ENCODE results near the gene CISH.
A peak's percentile ranks its signal among the peaks of the same experiment; 100 is the strongest.

Gene CISH

DNA sequence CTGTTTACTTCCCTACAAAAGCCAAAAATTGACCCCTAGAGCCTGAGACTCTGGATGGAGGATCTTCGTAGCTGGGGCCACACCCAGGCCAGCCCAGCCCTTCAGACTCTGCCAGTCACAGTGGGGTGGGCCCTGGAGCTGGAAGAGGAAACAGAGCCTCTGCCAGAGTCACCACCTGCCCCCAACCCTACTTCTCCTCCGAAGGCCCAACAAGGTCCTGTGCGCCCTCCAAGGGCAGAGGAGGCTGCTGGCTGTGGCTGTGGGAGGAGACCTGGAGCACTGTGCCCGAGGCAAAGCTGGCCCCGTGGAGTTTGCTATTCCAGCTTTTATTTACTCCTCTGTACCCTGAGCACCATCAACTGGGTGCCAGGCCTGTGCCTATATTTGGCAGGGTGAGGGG is 19.0 kb downstream of the CISH start:
- no peak for DNase-seq

DNA sequence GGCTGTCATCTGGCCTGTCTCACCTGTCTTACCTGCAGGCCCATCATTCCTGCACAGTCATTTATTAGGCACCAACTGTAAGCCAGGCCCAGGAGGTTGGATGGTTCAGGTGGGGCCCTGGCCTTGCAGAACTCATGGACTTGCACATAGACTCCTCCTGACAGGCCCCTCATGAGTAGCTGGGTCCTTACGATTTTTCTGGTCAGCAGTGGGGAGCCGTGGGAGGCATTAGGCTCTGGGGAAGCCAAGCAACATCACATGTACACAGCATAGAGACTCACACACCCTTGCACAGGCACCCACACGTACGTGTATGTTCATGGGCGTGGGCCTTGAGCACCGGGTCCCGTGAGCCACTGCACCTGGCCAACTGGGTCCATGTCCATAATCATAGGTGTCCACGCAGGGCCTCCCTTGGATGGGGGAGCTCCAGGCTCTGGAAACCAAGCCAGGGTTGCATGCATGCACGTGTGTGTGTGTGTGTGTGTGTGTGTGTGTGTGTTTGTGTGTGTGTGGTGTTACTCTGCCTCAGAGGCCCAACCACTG is 20.3 kb downstream of the CISH start:
- DNase-seq: no peak

DNA sequence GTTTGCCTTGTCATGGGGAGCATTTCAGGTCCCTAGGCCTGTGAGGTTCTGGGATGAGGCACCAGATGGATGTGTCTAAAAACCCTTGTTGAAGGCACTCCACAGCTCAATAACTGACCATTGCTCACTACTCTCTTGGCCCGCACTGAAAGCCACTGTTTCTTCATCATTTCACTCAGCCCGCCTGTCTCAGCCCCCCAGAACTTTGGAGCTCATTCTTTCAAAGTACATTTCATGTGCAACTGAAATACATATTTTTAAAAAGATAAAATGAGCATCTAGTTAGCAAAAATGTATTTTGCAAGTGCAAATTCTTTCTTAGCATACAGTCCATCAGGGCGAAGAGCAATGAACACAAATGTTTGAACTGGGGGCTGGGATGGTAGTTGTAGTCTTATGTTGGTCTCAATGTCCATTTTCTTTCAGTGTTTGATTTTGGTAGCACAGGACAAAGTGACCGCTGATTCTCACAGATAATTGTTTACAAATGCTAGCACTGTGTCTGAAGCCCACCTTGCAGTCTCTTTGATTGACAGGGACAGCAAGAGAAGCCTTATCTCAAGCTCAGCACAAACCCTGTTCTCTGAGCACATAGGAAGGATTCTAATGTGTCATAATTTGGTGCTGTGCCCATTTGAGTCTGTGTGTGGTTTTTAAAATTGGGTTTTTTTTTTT is 22.7 kb downstream of the CISH start:
- DNase-seq: no peak

DNA sequence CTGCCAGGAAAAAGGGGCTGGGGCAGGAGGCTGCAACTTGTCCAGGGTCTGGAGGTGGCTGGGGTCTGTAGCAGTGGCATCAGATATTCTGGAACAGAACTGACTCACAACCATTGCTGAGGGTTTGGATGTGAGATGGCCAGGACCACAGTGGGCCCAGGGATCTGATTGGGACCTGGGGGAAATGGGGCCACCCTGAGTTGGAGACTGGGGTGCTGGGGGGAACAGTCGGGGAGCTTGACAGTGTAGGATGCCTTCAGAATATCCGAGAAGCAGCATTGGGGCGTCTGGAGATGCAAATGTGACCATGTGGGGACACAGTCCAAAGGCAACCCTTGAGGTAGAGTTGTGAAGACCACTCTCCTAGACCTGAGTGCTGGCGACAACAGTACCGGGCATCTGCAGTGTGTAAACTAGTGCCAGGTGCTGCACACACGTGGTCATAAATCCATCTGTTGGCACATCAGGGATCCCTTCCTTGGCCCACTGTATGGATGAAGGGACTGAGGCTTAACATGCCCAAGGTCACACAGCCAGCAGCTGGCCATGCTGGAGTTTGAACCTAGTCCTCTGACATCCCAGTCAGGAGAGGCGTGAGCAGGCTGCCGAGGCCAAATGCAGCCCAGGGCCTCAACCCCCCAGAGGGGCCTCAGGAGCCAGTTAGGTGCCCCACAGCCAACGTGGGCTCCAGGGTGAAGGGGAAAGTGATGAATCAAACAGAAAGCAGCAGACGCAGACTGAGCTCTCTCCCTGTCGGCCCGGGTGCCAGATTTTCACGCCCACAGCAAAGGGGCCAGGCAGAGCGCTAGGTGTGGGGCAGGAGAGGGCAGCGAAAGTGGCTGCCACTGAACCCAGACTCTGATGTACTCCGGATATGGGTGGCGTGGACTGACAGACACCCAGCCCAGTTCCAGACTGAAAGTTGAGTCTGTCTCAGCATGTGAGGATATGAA is 23.5 kb downstream of the CISH start:
- no peak for DNase-seq

DNA sequence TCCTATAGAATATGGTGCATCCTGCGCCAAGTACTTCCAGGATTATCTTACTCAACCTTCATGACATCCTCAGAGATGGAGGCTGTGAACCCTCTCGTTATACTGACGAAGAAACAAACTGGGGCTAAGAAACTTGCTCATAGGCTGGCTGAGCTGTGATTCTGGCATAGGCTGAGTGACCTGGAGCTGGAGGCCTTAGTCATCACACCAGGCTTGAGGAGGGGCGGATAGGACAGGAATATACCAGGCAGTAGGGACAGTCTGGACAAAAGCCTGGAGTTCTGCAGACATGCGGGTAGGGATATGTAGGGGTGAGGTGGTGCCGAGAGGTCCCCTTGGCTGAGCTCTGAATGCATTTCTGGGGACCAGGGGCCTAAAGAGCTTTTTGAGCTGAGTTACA is 24.2 kb downstream of the CISH start:
- no peak for DNase-seq

DNA sequence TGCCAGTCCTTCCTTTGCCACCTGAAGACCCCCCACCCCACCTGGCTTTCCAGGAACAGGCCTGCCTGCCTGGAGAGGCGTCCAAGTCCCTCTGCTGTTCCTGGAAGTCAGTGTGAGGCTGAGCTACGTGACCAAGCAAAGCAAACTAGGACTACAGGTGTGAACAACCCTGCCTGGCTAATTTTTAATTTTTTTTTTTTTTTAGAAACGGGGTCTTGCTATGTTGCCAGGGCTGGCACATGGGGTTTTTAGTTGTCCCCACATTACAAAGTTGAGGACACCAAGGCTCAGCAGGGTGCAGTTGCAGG is 24.9 kb downstream of the CISH start:
- DNase-seq: no peak

DNA sequence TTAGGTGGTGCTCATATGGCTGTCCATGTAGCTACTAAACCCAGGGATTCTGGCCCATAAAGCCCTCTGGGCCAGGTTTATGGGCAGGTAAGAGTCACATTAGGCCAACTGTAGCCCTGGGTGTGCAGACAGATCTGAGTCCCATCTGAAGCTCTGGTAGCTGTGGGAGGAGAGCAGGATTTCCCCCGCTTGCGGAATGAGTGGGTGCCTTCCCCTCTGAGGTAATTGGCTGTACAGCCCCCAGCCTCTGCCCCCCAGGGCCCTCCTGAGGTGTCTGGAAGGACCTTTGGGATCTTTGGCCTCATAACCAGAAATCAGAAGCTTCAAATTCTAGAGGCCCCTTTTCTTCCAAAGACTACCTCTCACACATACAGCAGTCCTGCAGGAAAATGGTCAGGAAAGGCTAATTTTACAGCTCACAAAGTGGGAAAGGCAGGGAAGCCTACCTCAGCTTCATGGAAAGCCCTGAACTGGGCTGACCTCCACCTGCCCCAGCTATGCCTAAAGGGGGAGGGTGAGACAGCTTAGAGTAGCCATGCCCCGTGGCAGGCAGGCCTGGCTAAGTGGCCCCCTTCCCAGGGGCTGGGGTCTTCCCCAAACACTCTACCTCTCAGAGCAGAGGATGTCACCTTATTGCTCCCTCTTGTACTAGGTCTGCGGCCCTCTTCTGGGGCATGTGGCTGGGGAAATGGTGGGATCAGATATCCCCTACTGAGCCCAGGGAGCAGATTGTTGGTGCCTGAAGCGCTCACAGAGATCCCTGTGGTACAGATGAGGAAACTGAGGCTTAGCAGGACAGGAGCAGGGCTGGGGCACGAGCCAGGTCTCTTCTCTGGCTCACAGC is 25.4 kb downstream of the CISH start:
- DNase-seq: no peak

DNA sequence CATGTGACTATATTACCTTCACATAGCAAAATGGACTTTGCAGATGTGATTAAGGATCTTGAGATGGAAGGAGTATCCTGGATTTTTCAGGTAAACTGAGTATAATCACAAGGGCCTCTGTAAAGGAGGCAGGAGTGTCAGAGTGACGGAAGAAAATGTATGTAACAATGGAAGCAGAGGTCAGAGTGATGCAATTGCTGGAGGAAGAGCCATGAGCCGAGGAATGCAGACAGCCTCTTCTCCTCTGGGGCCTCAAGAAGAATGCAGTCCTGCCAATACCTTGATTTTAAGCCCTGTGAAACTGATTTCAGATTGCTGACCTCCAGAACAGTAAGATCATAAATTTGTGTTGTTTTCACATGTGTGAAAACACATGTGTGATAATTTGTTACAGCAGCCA is 27.2 kb downstream of the CISH start:
- no peak for DNase-seq

DNA sequence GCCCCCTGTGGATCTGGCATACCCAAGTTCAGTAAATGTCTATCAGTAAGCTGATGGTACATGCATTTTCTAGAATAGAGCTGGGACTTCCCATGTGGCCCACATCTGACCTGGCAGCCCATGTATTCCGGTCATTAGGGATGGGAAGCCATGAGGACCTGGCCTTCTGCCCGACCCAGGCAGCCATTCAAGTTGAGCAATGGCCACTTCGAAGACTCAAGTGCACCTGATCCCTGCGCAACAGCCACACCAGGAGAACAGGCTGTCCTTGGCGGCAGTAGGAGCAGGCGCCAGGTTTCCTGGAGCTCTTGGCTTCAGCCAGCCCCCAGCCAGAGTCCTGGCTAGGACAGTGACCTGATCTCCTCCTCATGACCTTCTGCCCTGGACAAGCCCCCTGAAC is 27.7 kb downstream of the CISH start:
- no peak for DNase-seq

DNA sequence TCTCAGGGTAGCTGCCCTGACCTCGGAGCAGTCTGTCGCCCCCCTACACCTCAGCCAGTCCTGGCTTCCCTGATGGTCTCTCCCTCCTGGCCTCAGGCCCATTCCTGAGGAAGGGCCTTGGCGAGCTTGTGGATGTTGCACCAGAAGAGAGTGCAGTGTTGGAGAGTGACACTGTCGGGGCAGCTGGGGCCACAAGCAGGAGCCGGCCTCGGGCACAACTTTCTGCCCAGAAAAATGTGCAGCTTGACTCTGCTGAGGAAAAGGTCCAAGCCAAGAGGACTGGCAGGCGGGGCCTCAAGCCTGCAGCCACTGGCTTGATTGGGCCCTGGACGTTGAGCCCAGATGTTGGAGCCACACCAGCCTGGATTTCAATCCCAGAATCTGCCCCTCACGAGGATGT is 29.5 kb downstream of the CISH start:
- no peak for DNase-seq

DNA sequence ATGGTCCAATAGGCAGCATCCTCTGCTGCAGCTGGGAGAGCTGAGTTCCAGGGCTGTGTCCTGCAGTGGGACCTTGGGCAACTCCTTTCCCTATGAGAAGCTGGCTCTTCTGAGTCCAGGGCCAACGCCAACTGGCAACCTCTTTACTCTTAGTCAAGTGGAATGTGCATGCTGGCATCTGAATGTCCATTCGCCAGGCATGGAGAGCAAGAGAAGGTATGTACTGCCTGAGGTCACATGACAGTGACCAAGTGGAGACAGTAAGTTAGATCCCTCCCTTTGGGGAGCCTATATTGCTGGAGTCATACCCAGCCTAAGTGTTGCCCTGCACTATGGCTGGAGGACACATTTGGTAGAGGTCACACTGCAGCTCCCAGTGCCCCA is 30.1 kb downstream of the CISH start:
- DNase-seq: no peak

DNA sequence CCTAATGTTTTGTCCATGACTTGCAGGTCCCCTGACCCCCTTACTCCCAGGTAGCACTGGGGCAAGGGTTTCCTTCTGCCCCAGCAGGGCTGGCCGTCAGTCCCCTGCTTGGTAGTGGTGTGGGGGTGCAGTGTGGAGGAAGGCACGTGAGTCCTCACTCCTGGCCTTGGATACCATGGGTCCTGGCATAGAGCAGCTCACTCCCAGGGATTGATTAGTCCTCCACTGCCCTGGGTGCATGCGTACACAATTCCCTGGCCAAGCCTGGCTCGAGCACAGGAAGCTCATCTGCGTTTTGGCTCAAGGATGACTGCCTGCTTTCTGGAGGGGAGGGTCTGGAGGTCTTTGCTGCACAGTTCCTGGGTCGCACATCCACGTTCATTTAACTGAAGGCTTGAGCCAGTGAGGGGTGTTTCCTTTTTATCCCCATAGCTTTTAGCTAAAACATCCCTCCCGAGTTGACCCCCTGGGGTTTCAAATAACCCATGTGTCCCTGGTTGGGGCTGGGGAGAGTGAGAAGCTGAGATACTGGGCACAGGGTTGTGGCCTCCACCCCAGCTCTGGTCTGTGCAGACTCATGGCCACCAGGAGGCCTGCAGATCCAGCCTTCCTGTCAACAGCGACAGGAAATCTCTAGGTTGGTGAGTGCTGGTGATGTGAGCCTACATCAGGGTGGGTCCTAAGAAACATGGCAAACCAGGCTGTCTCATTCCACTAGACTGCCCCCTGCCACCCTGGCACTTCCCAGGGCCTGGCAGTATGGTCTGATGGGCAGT is 30.7 kb downstream of the CISH start:
- DNase-seq: no peak

DNA sequence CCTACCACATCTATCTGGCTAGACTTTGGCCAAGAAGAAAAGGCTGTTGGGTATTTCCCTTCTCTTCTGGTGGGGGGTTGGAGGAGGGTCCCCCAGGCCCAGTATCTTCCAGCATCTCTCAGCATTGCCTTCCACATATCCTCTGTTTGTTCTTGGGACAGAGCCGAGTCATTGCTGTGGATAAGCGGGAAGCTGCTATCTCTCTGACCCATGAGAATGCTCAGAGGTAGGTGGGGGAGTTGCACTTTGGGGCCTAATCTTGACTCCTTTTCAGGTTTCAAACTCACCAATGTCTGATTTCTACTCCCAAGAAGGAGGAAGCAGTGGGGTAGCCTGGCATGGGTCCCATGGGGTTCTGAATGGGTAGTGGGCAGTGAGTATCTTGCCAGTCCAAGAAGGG is 34.2 kb downstream of the CISH start:
- no peak for DNase-seq

DNA sequence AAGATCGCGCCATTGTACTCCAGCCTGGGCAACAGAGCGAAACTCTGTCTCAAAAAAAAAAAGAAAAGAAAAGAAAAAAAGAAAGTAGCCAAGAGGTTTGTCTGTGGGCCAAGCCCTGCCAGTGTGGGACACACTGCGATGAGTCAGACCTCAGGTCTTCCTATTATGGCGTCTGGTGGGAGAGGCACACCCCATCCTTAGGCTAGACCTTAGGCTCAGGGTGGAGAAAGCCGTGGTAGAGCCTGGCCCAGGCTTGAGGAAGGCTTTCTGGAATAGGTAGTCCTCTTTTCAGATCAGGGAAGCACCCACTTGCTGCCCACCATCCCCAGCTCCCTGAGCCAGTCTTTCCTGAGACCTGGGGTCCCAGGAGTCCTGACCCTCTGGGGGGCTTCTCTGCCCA is 36.2 kb downstream of the CISH start:
- no peak for DNase-seq

DNA sequence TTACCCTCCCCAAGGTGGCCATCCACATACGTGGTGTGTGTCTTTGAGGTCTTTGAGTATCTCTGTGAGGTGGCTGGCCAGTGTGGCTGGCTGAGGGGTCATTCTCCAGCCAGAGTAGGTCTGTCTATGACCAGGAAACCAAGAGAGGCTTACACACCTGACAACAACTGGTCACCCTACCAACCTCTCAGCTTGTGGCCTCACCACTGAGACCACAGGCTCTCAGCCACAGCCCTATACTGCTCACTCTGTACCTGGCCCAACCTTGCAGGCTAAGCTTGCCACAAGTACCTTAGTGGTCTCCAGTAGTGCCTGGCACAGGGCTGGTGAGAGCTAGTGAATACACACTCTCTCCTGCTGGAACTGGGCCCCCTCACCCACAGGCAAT is 37.1 kb downstream of the CISH start:
- DNase-seq: no peak

DNA sequence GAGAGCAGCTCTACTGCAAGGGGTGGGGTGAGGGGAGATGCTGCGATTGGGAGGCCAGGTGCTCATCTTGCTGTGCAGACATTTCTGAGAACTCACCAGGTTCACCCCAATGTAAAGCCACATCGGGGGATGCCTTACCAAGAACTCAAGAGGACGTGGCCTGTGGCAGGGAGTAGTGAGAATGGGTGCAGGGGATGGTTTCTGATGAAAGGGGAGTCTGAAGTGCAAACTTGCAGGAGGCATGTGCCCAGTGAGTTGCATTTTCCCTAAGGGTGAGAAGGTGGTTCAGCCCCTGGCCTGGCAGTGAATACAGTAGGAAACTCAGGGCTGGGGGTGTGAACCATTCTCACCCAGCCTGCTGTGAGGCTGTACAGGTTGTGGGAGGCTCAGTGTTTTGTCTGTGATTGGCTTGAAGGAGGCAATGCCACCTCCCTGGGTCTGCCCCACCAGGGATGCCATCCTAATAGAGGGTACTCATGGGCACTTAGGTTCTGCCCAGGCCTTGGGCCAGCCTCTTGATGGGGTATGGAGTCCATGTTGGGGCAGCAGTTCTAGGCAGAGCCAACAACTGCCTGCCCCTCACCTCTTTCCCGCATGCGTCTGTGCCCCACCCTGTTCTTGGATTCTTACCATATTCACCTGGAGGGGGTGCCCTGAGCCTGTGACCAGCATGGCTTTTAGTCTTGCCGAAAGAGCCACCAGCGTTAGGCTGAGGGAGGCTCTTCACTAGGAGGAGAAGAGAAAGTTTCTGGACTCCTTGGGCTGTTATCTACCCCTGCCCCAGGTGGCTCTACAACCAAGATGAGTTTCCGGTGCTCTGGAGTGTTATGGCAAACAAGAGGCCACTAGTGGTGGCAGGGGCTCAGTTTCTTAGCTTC is 37.8 kb downstream of the CISH start:
- DNase-seq: no peak

DNA sequence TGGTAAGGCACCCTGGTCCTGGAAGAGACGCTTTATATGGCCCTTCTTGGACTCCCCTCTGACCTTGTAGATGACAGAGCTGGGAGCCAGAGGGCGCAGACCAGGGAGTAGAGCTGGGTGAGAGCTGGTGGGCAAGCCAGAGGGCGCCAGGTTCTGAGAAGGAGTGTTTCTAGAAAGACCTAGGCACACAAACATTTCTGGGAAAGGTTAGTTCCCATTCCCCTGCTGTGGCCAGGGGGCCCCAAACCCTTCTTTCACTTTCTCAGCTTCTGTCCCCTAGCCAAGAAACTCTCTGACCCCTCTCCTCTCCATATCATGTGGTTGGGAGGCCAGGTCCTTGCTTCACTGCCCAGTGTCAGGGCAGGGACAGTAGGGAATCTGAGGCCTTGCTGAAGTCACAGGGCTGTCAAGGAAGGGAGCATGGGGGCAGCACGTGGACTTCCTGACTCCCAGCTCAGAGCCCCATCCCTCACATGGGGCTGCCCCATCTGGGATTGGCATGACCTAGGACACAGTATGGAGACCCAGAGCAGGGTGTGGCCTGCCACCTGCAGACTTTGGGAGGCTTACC is 38.7 kb downstream of the CISH start:
- DNase-seq: no peak

DNA sequence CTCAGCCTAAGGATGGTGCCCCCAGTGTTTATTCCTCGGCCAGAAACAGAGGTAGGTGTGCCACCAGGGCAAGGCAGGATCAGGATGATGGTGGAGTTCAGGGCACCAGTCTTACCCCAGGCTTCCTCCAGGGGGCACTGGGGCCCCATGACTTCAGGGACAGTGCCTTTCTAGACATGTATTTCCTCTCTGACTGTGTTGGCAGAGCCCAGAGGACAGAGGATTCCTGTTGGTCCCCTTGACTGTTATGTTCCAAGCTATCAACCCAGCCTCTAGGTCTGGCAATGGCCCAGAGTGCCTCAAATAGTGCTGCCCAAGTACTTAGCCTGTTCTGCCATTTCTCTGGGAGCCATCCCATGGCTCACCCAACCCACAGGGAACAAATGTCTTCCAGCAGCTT is 39.4 kb downstream of the CISH start:
- DNase-seq: peak in 1 of 2 experiments; percentile 24

DNA sequence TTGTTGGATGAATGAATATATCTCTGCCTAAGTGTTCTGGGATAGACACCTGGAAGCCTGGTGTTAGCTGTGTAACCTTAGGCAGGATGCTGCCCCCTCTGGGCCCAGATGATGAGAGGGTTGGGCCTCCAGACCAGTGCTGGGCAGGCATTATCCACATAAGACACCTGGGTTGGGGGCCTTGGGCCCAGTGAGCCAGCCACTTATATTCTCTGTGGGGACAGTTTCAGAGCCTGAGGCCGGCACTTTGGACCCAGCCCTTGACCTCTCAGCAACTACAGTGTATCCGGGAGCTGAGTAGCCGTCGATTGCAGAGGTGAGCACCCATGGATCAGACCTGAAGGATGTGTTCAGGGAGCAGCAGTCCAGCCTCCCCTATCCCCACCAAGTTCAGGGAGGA is 40.1 kb downstream of the CISH start:
- no peak for DNase-seq

DNA sequence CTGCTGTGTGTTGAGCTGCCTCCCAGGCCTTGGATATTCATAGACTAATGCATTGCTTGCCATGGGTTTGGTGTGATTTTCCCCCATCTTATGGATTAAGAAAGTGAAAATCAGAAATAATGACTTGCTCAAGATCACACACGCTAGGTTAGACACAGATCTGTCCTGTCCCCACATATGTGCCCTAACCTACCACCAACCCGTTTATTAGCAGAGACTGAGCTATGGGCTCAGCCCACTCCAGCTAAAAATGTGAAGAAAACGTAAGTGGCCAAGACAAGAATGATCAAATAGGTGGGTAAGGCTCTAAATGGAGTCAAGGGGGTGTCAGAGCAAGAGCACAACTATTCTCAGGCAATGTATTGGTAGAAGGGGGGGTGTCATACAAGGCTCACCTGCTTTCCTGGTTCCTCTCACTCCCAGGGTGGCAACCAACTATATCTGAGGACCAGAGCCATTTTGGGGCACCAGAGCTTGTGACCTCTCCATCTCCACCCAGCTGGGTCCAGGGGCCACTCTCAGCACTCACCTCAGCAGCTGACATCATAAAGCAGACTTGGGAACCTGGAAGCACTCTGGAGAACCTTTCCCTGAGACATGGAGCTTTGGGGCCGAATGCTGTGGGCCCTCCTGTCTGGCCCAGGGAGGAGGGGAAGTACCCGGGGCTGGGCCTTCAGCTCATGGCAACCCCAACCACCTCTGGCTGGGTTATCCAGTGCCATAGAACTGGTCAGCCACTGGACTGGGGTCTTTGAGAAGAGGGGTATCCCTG is 40.9 kb downstream of the CISH start:
- no peak for DNase-seq

Data from NCI-H1930 (cell line).